GM06990 (cell line): ENCODE results near the gene POLR2H.

Experiments used
- DNase-seq: peaks from one replicate; pipeline ENCODE4 v3.0.0-alpha.2; 2011; ENCODE audit not compliant: insufficient read length; ENCODE audit errors: extremely low read depth
- H3K27me3 ChIP-seq: replicated peaks from 2 replicates; pipeline ENCODE4 v1.6.0; 2011; ENCODE audit warnings: low read length; ENCODE audit not compliant: control insufficient read depth, insufficient read depth
- H3K36me3 ChIP-seq: 2 replicates; pipeline ENCODE4 v1.5.1; 2011; ENCODE audit warnings: low read length; ENCODE audit not compliant: control insufficient read depth, insufficient read depth
- H3K4me3 ChIP-seq: replicated peaks from 2 replicates; pipeline ENCODE4 v1.5.1; 2011; ENCODE audit warnings: low read depth, mild to moderate bottlenecking, control low read depth, low read length
- CTCF ChIP-seq: IDR thresholded peaks from 2 replicates; pipeline ENCODE4 v1.5.1; 2011; ENCODE audit warnings: low read length, control low read depth, mild to moderate bottlenecking, inconsistent platforms; ENCODE audit not compliant: insufficient read depth, poor library complexity, severe bottlenecking

The POLR2H gene

GRCh38 chr3:184409946-184410500 is 48.5 kb downstream of the POLR2H start:
- DNase-seq = no peak
- Histone ChIP-seq H3K36me3 (no peaks in the 10 kb centered on the region), H3K4me3 (no peak overlapping the region), H3K27me3 (no peaks in the 10 kb centered on the region; the same call in 1 of the 2 replicates)
- TF ChIP-seq CTCF = no peak

GRCh38 chr3:184414418-184415202 is 53.1 kb downstream of the POLR2H start:
- no peak for DNase-seq
- no peak overlapping the region for H3K4me3 ChIP-seq
- no peak for TF ChIP-seq CTCF

GRCh38 chr3:184415203-184415490 is 53.6 kb downstream of the POLR2H start:
- no peak overlapping the region for H3K4me3 ChIP-seq
- no peak for DNase-seq
- H3K36me3 ChIP-seq = no peaks in the 10 kb centered on the region
- TF ChIP-seq CTCF = no peak
- no peaks in the 10 kb centered on the region for H3K27me3 ChIP-seq

More at GRCh38 chr3:184414418-184415202, 53.1 kb downstream of the POLR2H start:
- Histone ChIP-seq H3K27me3 (no peaks in the 10 kb centered on the region; the same call in 1 of the 2 replicates), H3K36me3 (no peaks in the 10 kb centered on the region)

DNA sequence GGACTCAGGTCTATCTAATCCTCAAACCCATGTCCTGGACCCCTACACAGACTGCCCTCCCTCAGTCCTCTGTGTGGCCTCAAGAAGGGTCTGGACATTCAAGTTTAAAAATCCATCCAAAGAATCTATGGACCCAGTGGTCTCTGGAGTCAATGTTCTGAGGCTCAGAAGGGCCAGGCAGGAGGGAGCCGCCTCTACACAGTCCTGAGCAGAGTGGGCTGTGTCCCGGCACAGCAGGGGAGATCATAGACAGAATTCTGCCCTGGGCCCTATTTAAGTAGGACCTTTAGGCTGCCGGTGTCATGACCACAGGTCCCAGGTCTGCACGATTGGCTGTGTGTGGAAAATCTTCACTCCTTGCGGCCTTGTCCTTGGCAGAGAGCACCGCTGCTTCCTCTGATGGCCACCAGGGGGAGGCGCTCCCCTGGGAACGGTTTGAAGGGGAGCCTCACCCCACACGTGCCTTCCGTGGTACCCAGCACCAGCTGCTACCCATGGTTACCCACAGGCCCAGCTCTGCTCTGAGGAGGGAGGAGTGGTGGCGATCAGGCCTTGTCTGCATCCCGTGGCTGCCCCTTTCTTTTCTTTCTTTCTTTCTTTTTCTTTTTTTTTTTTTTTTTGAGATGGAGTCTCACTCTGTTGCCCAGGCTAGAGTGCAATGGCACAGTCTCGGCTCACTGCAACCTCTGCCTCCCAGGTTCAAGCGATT is 56.3 kb downstream of the POLR2H start:
- peak; percentile 54 for DNase-seq
- H3K36me3 ChIP-seq = no peaks in the 10 kb centered on the region

More for the DNA sequence above, 56.3 kb downstream of the POLR2H start:
- no peak overlapping the region for H3K4me3 ChIP-seq
- TF ChIP-seq CTCF = peak; percentile 95
- H3K27me3 ChIP-seq = no peaks in the 10 kb centered on the region
